MCF 10A (cell line): ENCODE results near the gene COL27A1. TPM values are rescaled to one million over a fixed set of nuclear protein-coding genes. Genes with fewer than 3 reads are reported as not detected.

Source experiments
- BruUV-seq: library from RNA; stranded (reverse); fragments of 400-500 nt; replicated peaks from 2 replicates; lab custom pipeline; 2021; lab: Mats Ljungman, UMichigan
- CTCF ChIA-PET: fragments of 300-600 bp; sonication (Branson Sonifier 250); formaldehyde crosslinking; extraction: SDS; loops from one replicate; lab custom pipeline; 2021; ENCODE audit warnings: antibody characterized with exemption, inconsistent platforms; lab: Yijun Ruan, JAX
- POLR2A ChIA-PET: fragments of 300-600, 350-650 bp; sonication (Branson Sonifier 250); formaldehyde crosslinking; extraction: SDS; loops from one replicate; lab custom pipeline; 2020; ENCODE audit warnings: antibody characterized with exemption, inconsistent platforms; lab: Yijun Ruan, JAX
- DNase-seq: peaks from one replicate; pipeline ENCODE4 v3.0.0-alpha.2; 2018; ENCODE audit not compliant: unreplicated experiment
- H3K27ac Mint-ChIP-seq: one replicate; pipeline ENCODE4 v1.8.0; 2022; ENCODE audit warnings: mild to moderate bottlenecking, low read depth, mixed read lengths; ENCODE audit not compliant: unreplicated experiment
- H3K27me3 Mint-ChIP-seq: one replicate; pipeline ENCODE4 v1.8.0; 2022; ENCODE audit warnings: mixed read lengths; ENCODE audit not compliant: insufficient read depth, unreplicated experiment
- H3K36me3 Mint-ChIP-seq: one replicate; pipeline ENCODE4 v1.8.0; 2022; ENCODE audit warnings: mild to moderate bottlenecking, moderate library complexity, mixed read lengths; ENCODE audit not compliant: insufficient read depth, unreplicated experiment
- H3K4me1 Mint-ChIP-seq: one replicate; pipeline ENCODE4 v1.8.0; 2022; ENCODE audit warnings: mixed read lengths; ENCODE audit not compliant: insufficient read depth, unreplicated experiment
- H3K4me3 Mint-ChIP-seq: one replicate; pipeline ENCODE4 v1.8.0; 2022; ENCODE audit warnings: mild to moderate bottlenecking, moderate library complexity, mixed read lengths; ENCODE audit not compliant: unreplicated experiment
- H3K9me3 Mint-ChIP-seq: one replicate; pipeline ENCODE4 v1.8.0; 2022; ENCODE audit warnings: mixed read lengths; ENCODE audit not compliant: unreplicated experiment
- CTCF ChIP-seq: fragments of 200-600 bp; IDR thresholded peaks from one replicate; pipeline ENCODE4 v1.8.0; 2022; ENCODE audit warnings: antibody characterized with exemption, mild to moderate bottlenecking; ENCODE audit not compliant: unreplicated experiment
- intact Hi-C: fragments of 100-400 bp; cut with micrococcal nuclease; formaldehyde crosslinking; loops from 2 replicates; pipeline ENCODE4 v1.14.1; 2022
- total RNA-seq: library from RNA; stranded (reverse); gene quantifications from 2 replicates; pipeline ENCODE4 v1.2.3, GENCODE V29; 2022

COL27A1 gene
- total RNA-seq, 1 experiment from 2014 or later = 2.9 TPM

DNA sequence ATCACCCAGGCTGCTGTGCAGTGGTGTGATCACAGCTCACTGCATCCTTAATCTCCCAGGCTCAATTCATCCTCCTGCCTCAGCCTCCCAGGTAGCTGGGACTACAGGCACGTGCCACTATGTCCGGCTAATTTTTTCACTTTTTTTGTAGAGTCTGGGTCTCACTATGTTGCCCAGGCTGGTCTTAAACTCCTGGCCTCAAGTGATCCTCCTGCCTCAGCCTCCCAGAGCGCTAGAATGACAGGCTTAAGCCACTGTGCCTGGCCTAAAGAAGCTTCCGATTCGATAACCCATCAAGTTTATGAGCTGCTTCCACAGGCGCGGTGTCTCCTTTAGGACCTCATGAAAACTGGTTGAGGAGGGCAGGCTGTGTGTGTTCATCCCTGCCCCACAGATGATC, 16.2 kb downstream of the COL27A1 start:
- Mint-ChIP-seq H3K4me1 (no peaks in the 10 kb centered on the region), H3K4me3 (no peak overlapping the region), H3K36me3 (peaks cover 5% of the 10 kb centered on the region), H3K9me3 (no peaks in the 10 kb centered on the region), H3K27ac (no peak overlapping the region), H3K27me3 (no peaks in the 10 kb centered on the region)
- ChIA-PET POLR2A (interaction anchor here (0.6 to 1.0 kb wide), 2 partner anchors 10 to 32 kb away, joined by 4 to 5 read pairs; no protein-coding TSS in a partner anchor), CTCF (interaction anchor here (2.7 kb wide), 1 partner anchor 16 kb away, joined by 20 read pairs; the partner anchor contains the start of gene COL27A1)
- DNase-seq = no peak
- BruUV-seq = no TSS peak
- no peak for TF ChIP-seq CTCF
- intact Hi-C loops = no loop called here

DNA sequence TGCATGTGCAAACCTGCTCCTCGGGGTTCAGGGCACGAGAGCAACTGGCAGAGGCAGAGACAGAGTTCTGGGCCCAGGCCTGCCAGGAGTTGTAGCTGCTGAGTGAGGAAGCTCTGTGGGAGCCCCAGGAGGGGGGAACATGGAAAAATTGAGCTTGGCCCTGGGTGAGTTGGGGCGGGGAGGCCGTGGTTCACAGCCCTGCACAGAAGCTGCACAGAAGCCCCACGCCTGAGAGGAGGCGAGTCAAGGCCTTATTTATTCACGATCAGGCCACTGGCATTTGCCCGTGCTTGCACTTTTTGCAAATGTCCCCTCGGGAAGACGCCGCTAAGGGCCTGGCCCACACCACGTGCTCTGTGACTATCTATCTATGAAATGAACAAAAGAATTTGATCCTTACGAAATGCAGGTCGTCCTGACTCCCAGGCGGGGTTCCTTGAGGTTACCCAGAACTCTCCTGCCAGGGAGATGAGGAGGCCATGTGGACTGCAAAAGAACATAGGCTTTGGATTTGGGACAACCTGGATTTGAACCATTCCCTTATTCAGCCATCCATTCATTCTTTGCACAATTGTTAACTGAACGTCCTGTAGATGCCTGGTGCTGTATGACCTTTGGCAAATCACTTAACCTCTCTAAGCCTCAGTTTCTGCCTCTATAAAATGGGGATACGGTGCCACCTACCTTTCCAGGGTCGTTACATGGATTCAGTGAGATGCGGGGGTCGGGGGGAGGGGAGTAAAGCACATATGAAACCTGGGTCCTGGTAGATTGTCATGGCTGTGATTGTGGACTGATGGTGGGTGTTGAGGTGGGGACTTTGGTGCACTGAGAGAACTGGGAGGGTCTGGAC, 17.9 kb downstream of the COL27A1 start:
- no peak for DNase-seq
- Mint-ChIP-seq H3K36me3 (peaks cover 5% of the 10 kb centered on the region), H3K4me3 (no peak overlapping the region), H3K27ac (no peak overlapping the region), H3K9me3 (no peaks in the 10 kb centered on the region), H3K27me3 (no peaks in the 10 kb centered on the region), H3K4me1 (peaks cover 10% of the 10 kb centered on the region)
- BruUV-seq = no TSS peak
- intact Hi-C loops = no loop called here
- CTCF ChIA-PET = interaction anchor here (0.6 to 2.7 kb wide), 3 partner anchors 17 to 1237 kb away, joined by 4 to 20 read pairs (median 9); partner anchors contain the start of gene COL27A1
- POLR2A ChIA-PET = interaction anchor here (0.6 to 1.3 kb wide), 4 partner anchors 9 to 1364 kb away, joined by 3 to 5 read pairs (median 4); no protein-coding TSS in a partner anchor
- TF ChIP-seq CTCF = no peak

DNA sequence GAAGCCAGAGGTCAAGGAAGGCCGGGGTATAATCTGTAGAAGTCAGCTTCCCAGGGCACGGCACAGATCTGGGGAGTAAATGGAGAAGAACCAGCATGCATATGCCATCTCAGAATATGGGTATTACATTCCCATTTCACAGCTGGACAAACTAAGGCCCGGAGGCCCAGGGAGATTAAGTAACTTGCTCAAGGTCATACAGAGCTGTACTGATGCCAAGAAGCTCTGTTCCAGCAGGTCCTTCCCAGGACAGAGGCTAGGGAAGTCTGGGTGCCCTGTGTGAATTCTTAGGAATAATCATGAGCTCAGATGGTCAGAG, 19.2 kb downstream of the COL27A1 start:
- Mint-ChIP-seq H3K4me3 (no peak overlapping the region), H3K9me3 (no peaks in the 10 kb centered on the region), H3K27me3 (no peaks in the 10 kb centered on the region), H3K27ac (no peak overlapping the region), H3K36me3 (no peaks in the 10 kb centered on the region), H3K4me1 (peaks cover 10% of the 10 kb centered on the region)
- BruUV-seq = no TSS peak
- intact Hi-C loops = no loop called here
- DNase-seq = no peak
- ChIA-PET CTCF (interaction anchor here (0.6 to 2.5 kb wide), 3 partner anchors 83 to 242 kb away, joined by 3 to 9 read pairs (median 3); no protein-coding TSS in a partner anchor), POLR2A (no interaction called here)
- no peak for TF ChIP-seq CTCF
